Vagina (tissue), 2 donors: ENCODE results near the gene LENG1.

ENCODE experiments used
- CTCF ChIP-seq, 3 experiments: fragments of 450-650 bp in 2 of 3; fragments of 200-600 bp in 1 of 3; sonication (generic) in 1 of 3; IDR thresholded peaks; one replicate each; pipeline ENCODE4 v1.5.1; 2017 to 2019; ENCODE audit warnings: antibody characterized with exemption in 3 of 3, mild to moderate bottlenecking in 2 of 3, moderate library complexity in 2 of 3
- POLR2A ChIP-seq, 2 donors: fragments of 450-650 bp; IDR thresholded peaks; one replicate each; pipeline ENCODE4 v1.6.1; 2017; ENCODE audit warnings: antibody characterized with exemption in 2 of 2, mild to moderate bottlenecking in 2 of 2, moderate library complexity in 2 of 2
- POLR2AphosphoS5 ChIP-seq, 2 donors: sonication (generic); formaldehyde crosslinking; IDR thresholded peaks; one replicate each; pipeline ENCODE4 v1.9.0; 2017; ENCODE audit warnings: antibody characterized with exemption in 2 of 2, mild to moderate bottlenecking in 2 of 2, low read depth in 1 of 2; ENCODE audit not compliant: insufficient read depth in 1 of 2

GRCh38 chr19:54123682-54124081 lies 35.8 kb downstream of the LENG1 start:
- TF ChIP-seq CTCF (IDR thresholded peaks at IDR 0.05) (no peak), POLR2A (IDR thresholded peaks at IDR 0.05) (no peak), POLR2AphosphoS5 (IDR thresholded peaks at IDR 0.05; ENCODE audit: insufficient read depth in 1 of 2, low read depth in 1 of 2) (no peak)
